ENCODE results near the gene JAZF1. TPM values are rescaled to one million over a fixed set of nuclear protein-coding genes. Genes with fewer than 3 reads are reported as not detected.

JAZF1 gene
- total and polyA plus RNA-seq, 2 of the 8 experiments (the other 6 are each of a cell fraction or from before 2014, with no cell fraction given) = 2.6 to 21.8 TPM

DNA sequence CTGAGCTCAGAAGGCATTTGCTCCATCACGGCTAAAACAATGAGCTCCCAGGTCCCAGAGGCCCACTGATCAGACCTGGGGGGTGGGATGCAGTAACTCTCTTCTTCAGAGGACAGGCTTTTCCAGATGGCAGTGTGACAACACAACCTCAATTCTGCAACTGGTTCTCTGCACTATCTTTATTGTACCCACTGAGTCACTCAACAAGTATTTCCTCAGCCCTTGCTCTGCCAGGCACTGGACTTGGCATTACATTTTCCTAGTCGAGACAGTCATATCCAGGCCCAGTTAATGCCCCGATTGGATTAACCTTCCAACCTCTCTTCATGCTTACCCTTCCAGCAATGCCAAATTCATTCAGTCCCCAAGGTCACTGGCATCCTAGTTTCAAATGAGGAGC, 72.6 kb downstream of the JAZF1 start (continued):
- TF ChIP-seq, protein P1, sequence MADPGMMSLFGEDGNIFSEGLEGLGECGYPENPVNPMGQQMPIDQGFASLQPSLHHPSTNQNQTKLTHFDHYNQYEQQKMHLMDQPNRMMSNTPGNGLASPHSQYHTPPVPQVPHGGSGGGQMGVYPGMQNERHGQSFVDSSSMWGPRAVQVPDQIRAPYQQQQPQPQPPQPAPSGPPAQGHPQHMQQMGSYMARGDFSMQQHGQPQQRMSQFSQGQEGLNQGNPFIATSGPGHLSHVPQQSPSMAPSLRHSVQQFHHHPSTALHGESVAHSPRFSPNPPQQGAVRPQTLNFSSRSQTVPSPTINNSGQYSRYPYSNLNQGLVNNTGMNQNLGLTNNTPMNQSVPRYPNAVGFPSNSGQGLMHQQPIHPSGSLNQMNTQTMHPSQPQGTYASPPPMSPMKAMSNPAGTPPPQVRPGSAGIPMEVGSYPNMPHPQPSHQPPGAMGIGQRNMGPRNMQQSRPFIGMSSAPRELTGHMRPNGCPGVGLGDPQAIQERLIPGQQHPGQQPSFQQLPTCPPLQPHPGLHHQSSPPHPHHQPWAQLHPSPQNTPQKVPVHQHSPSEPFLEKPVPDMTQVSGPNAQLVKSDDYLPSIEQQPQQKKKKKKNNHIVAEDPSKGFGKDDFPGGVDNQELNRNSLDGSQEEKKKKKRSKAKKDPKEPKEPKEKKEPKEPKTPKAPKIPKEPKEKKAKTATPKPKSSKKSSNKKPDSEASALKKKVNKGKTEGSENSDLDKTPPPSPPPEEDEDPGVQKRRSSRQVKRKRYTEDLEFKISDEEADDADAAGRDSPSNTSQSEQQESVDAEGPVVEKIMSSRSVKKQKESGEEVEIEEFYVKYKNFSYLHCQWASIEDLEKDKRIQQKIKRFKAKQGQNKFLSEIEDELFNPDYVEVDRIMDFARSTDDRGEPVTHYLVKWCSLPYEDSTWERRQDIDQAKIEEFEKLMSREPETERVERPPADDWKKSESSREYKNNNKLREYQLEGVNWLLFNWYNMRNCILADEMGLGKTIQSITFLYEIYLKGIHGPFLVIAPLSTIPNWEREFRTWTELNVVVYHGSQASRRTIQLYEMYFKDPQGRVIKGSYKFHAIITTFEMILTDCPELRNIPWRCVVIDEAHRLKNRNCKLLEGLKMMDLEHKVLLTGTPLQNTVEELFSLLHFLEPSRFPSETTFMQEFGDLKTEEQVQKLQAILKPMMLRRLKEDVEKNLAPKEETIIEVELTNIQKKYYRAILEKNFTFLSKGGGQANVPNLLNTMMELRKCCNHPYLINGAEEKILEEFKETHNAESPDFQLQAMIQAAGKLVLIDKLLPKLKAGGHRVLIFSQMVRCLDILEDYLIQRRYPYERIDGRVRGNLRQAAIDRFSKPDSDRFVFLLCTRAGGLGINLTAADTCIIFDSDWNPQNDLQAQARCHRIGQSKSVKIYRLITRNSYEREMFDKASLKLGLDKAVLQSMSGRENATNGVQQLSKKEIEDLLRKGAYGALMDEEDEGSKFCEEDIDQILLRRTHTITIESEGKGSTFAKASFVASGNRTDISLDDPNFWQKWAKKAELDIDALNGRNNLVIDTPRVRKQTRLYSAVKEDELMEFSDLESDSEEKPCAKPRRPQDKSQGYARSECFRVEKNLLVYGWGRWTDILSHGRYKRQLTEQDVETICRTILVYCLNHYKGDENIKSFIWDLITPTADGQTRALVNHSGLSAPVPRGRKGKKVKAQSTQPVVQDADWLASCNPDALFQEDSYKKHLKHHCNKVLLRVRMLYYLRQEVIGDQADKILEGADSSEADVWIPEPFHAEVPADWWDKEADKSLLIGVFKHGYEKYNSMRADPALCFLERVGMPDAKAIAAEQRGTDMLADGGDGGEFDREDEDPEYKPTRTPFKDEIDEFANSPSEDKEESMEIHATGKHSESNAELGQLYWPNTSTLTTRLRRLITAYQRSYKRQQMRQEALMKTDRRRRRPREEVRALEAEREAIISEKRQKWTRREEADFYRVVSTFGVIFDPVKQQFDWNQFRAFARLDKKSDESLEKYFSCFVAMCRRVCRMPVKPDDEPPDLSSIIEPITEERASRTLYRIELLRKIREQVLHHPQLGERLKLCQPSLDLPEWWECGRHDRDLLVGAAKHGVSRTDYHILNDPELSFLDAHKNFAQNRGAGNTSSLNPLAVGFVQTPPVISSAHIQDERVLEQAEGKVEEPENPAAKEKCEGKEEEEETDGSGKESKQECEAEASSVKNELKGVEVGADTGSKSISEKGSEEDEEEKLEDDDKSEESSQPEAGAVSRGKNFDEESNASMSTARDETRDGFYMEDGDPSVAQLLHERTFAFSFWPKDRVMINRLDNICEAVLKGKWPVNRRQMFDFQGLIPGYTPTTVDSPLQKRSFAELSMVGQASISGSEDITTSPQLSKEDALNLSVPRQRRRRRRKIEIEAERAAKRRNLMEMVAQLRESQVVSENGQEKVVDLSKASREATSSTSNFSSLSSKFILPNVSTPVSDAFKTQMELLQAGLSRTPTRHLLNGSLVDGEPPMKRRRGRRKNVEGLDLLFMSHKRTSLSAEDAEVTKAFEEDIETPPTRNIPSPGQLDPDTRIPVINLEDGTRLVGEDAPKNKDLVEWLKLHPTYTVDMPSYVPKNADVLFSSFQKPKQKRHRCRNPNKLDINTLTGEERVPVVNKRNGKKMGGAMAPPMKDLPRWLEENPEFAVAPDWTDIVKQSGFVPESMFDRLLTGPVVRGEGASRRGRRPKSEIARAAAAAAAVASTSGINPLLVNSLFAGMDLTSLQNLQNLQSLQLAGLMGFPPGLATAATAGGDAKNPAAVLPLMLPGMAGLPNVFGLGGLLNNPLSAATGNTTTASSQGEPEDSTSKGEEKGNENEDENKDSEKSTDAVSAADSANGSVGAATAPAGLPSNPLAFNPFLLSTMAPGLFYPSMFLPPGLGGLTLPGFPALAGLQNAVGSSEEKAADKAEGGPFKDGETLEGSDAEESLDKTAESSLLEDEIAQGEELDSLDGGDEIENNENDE (IDR thresholded peaks at IDR 0.05; ENCODE audit: insufficient replicate concordance, low read length) = no peak

Data from H1 (cell line).